ENCODE data around the gene ARHGAP10.

ARHGAP10 gene

GRCh38 chr4:148110169-148110568 lies 378.3 kb downstream of the ARHGAP10 start:
- DNase-seq, result no peak

GRCh38 chr4:148112231-148112982 lies 380.5 kb downstream of the ARHGAP10 start:
- DNase-seq, result no peak

GRCh38 chr4:148114436-148114835 lies 382.5 kb downstream of the ARHGAP10 start:
- DNase-seq, result no peak

GRCh38 chr4:148116264-148116663 lies 384.4 kb downstream of the ARHGAP10 start:
- no peak for DNase-seq

- DNase-seq, result no peak
These were observed 385.1 kb downstream of the ARHGAP10 start for GRCh38 chr4:148116969-148117368.

GRCh38 chr4:148118179-148118578 lies 386.3 kb downstream of the ARHGAP10 start:
- DNase-seq, result no peak

- no peak for DNase-seq
These were observed 386.7 kb downstream of the ARHGAP10 start for GRCh38 chr4:148118633-148119032.

- DNase-seq, result no peak
These were observed 388.3 kb downstream of the ARHGAP10 start for GRCh38 chr4:148120216-148120615.

Data from NCI-H1048 (cell line).